A673 (cell line): ENCODE data around the gene TTC3. TPM values are rescaled to one million over a fixed set of nuclear protein-coding genes. Genes with fewer than 3 reads are reported as not detected.

ENCODE experiments used
- BruUV-seq: library from RNA; stranded (reverse); fragments of 400-500 nt; replicated peaks from 2 replicates; lab custom pipeline; 2021; lab: Mats Ljungman, UMichigan
- CTCF ChIA-PET: fragments of 300-600 bp; sonication (Branson Sonifier 250); formaldehyde crosslinking; loops from one replicate; lab custom pipeline; 2022; ENCODE audit warnings: antibody characterized with exemption; lab: Charles Lee
- POLR2A ChIA-PET: fragments of 300-600 bp; sonication (Branson Sonifier 250); formaldehyde crosslinking; loops from one replicate; lab custom pipeline; 2022; ENCODE audit warnings: antibody characterized with exemption; ENCODE audit not compliant: low non-redundant PET; lab: Charles Lee
- DNase-seq: peaks from one replicate; pipeline ENCODE4 v3.0.0-alpha.2; 2015; ENCODE audit warnings: low spot score
- H3K27ac ChIP-seq: fragments of 200-600 bp; sonication (generic); 2 replicates; pipeline ENCODE4 v1.5.1; 2016; ENCODE audit warnings: mixed run types, low read depth, mild to moderate bottlenecking, mixed read lengths, antibody characterized with exemption, low read length; ENCODE audit not compliant: poor library complexity, severe bottlenecking
- H3K27me3 ChIP-seq: fragments of 200-600 bp; sonication (generic); replicated peaks from 2 replicates; pipeline ENCODE4 v1.6.1; 2017; ENCODE audit warnings: mixed run types, low read depth, mild to moderate bottlenecking, mixed read lengths, antibody characterized with exemption, low read length; ENCODE audit not compliant: insufficient read depth, poor library complexity
- H3K36me3 ChIP-seq: fragments of 200-600 bp; sonication (generic); 2 replicates; pipeline ENCODE4 v1.6.1; 2016; ENCODE audit warnings: mixed run types, mild to moderate bottlenecking, mixed read lengths, antibody characterized with exemption, low read length; ENCODE audit not compliant: insufficient read depth, poor library complexity, severe bottlenecking
- H3K4me1 ChIP-seq: fragments of 200-600 bp; sonication (generic); 2 replicates; pipeline ENCODE4 v1.6.1; 2017; ENCODE audit warnings: mixed run types, mild to moderate bottlenecking, mixed read lengths, antibody characterized with exemption, low read length; ENCODE audit not compliant: insufficient read depth, poor library complexity, severe bottlenecking
- H3K4me3 ChIP-seq: fragments of 200-600 bp; sonication (generic); 2 replicates; pipeline ENCODE4 v1.5.1; 2016; ENCODE audit warnings: low read depth, mixed run types, mild to moderate bottlenecking, mixed read lengths, low read length; ENCODE audit not compliant: poor library complexity, severe bottlenecking
- H3K9me3 ChIP-seq: fragments of 200-600 bp; sonication (generic); 2 replicates; pipeline ENCODE4 v1.6.1; 2016; ENCODE audit warnings: mixed run types, low read depth, mild to moderate bottlenecking, mixed read lengths, antibody characterized with exemption, low read length; ENCODE audit not compliant: poor library complexity, severe bottlenecking
- EZH2 ChIP-seq: fragments of 200-600 bp; sonication (generic); IDR thresholded peaks from 2 replicates; pipeline ENCODE4 v1.6.1; 2017; ENCODE audit warnings: borderline replicate concordance, low read depth, mild to moderate bottlenecking, mixed read lengths, antibody characterized with exemption, low read length; ENCODE audit not compliant: poor library complexity, severe bottlenecking
- intact Hi-C: fragments of 100-400 bp; cut with micrococcal nuclease; formaldehyde crosslinking; loops from one replicate; pipeline ENCODE4 v1.10.0; 2022; ENCODE audit not compliant: unreplicated experiment
- total RNA-seq: library from RNA; stranded (reverse); gene quantifications from 2 replicates; pipeline ENCODE4 v1.2.3, GENCODE V29; 2021
- TF ChIP-seq, protein P1 (sequence below): fragments of 300-800, 200-600 bp; sonication (generic); conservative IDR thresholded peaks from 2 replicates; pipeline ENCODE4 v1.5.1; 2017; ENCODE audit warnings: low read depth, mild to moderate bottlenecking, antibody characterized with exemption, low read length, moderate library complexity, mixed read lengths

The TTC3 gene
- total RNA-seq, 1 experiment from 2014 or later = 137 TPM

DNA sequence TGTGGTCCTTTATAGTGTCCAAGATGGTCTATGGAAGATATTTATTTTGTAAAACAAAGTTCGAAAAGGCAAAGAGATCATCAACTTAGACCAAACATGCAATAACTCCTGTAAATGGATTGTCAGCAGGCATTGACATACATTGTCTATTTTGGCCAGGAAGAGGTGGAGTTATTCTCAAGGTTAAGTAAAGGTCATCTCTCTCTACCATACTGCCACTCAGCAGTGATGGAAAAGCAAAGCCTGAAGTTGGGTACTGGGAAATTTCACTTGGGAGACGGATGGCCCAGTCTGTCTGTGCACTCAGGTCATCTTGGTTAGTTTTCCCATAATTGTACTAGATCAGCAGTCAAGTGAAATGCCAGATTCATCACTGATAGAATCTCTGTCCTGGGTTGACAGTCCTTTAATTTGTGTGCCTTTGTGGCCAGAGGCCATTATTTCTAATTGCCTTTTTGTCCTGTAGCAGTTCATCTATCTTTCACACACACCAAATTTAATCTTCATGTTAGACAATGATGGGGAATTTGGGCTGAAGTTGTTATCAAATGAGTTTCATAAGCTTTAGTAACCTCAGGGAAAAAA, 17.7 kb upstream of the TTC3 start:
- POLR2A ChIA-PET = no interaction called here
- no peak for DNase-seq
- intact Hi-C loops = no loop called here
- Histone ChIP-seq H3K4me3 (no peak overlapping the region), H3K27me3 (no peaks in the 10 kb centered on the region), H3K27ac (no peak overlapping the region), H3K36me3 (no peaks in the 10 kb centered on the region), H3K4me1 (peaks cover 13% of the 10 kb centered on the region), H3K9me3 (no peaks in the 10 kb centered on the region)
- CTCF ChIA-PET = no interaction called here
- TF ChIP-seq EZH2 = no peak
- TF ChIP-seq, protein P1, sequence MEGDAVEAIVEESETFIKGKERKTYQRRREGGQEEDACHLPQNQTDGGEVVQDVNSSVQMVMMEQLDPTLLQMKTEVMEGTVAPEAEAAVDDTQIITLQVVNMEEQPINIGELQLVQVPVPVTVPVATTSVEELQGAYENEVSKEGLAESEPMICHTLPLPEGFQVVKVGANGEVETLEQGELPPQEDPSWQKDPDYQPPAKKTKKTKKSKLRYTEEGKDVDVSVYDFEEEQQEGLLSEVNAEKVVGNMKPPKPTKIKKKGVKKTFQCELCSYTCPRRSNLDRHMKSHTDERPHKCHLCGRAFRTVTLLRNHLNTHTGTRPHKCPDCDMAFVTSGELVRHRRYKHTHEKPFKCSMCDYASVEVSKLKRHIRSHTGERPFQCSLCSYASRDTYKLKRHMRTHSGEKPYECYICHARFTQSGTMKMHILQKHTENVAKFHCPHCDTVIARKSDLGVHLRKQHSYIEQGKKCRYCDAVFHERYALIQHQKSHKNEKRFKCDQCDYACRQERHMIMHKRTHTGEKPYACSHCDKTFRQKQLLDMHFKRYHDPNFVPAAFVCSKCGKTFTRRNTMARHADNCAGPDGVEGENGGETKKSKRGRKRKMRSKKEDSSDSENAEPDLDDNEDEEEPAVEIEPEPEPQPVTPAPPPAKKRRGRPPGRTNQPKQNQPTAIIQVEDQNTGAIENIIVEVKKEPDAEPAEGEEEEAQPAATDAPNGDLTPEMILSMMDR = no peak
- no TSS peak for BruUV-seq

DNA sequence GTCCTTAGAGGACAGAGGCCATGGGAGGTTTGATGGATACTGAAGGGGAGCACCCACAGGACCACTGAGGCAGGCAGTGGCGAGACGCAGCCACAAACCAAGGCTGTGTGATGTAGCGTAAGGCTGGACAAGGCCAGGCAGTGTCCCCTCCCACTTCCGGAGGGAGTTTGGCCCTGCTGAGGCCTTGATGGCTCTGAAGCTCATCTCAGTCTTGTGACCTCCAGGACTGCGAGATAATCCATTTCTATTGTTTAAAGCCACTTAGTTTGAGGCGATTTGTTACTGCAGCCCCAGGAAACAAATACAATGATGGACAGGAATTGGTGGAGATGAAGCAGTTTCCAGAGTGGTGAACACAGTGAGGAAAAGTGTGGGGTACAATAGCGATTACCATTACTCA, 15.4 kb upstream of the TTC3 start:
- Histone ChIP-seq H3K27ac (no peak overlapping the region), H3K9me3 (no peaks in the 10 kb centered on the region), H3K4me3 (no peak overlapping the region), H3K36me3 (no peaks in the 10 kb centered on the region), H3K27me3 (no peaks in the 10 kb centered on the region), H3K4me1 (peaks cover 26% of the 10 kb centered on the region)
- TF ChIP-seq EZH2 = no peak
- TF ChIP-seq, protein P1 = no peak
- CTCF ChIA-PET = no interaction called here
- DNase-seq = no peak
- POLR2A ChIA-PET = no interaction called here
- BruUV-seq = no TSS peak
- intact Hi-C loops = no loop called here

DNA sequence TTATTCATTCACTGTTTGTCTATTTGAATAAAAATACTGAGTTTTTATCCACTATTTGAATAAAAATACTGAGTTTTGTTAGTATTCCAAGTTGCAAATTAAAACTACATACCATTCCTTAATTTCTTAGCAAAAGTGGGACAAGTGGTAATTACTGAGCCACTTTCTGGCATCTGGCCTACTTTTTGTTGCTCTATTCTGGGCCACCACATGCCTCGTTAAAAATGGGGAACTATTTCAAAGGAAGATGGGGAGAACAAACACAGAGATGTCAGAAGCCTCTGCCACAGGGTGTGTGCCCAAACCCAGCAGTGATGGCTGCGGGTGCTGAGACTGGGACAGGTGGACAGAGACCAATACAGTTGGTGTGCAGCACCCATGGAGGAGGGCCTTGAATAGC, 14.8 kb upstream of the TTC3 start:
- peaks cover 26% of the 10 kb centered on the region for H3K4me1 ChIP-seq
- no peak overlapping the region for H3K27ac ChIP-seq
- H3K9me3 ChIP-seq = no peaks in the 10 kb centered on the region
- no peak for DNase-seq
- intact Hi-C loops = no loop called here
- H3K27me3 ChIP-seq = no peaks in the 10 kb centered on the region
- ChIA-PET CTCF (no interaction called here), POLR2A (no interaction called here)
- TF ChIP-seq EZH2 = no peak
- TF ChIP-seq, protein P1 = no peak
- no peaks in the 10 kb centered on the region for H3K36me3 ChIP-seq
- H3K4me3 ChIP-seq = no peak overlapping the region
- BruUV-seq = no TSS peak
